Measurements from ENCODE around the gene CHRNA9.
"Not testable (repeated sequence)": the region's sequence is repeated elsewhere in the genome, so short reads cannot be mapped to it uniquely, and the experiment has no call there.

Gene CHRNA9, protein sequence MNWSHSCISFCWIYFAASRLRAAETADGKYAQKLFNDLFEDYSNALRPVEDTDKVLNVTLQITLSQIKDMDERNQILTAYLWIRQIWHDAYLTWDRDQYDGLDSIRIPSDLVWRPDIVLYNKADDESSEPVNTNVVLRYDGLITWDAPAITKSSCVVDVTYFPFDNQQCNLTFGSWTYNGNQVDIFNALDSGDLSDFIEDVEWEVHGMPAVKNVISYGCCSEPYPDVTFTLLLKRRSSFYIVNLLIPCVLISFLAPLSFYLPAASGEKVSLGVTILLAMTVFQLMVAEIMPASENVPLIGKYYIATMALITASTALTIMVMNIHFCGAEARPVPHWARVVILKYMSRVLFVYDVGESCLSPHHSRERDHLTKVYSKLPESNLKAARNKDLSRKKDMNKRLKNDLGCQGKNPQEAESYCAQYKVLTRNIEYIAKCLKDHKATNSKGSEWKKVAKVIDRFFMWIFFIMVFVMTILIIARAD

DNA sequence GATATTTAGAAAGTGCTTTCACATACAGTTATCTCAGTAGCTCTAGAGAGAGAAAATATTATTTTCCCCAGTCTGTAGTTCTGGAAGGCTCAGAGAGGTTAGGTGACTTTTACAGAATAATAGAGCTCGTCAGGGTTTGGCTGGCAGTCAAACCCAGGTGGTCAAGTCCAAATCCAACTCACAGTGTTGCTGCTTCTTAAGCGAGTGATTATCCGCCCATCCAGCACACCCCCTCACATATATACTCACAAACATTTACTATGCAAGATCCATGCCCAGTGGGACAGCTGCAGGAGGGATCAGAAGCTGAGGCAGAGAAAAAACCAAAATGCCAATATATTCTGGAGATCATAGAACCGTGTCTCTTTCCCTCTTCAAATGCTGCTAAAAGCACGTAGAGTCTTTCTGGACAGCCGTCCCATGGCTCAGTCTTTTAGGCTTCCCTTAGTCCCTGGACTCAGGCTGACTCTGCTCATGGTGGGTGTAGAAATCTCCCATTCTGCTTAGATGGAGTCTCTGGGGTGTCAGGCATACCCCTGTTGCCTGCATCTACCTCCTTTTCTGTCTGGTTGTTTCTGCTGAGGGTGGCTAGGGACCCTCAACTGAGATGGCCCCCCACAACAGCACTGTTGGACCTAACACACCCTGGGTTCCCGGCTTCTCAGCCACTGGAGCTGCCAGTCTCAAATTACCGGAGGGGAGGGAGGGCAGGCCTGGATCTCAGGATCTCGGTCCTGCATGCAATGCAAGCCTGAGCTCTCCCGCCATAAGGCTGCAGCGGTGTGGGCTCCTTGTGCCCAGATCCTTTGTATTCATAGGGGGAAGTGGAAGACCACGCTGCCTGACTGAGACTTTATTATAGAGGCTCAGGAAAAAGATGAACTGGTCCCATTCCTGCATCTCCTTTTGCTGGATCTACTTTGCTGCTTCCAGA lies at the start of gene CHRNA9:
Gene CHRNA9, plus strand, starts transcription at position 743 of the 934 bp plus-strand sequence. Its CDS starts 135 bp downstream, at position 878.
- no peak for DNase-seq (ENCODE audit: low read depth, low spot score)

DNA sequence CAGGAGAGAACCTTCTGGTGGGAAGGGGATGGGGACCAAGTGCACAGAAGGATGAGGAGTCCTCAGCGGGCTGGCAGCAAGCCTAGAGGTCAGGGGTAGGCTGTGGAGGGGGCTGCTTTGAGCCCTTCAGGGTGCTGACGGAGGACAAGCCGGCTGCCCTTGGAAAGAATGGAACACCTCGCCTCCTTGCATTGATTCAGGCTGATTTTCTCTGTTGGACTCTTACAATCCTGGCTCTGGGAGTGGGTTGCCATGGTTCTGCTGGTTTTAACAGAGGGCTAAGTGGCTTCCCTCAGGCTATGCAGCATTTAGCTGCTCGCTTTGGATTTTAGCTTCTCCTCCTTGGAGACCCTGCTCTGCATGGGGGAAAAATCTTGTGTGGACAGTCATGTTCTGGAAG lies 49.4 kb upstream of the CHRNA9 start:
- DNase-seq (ENCODE audit: low read depth, low spot score) = no peak

DNA sequence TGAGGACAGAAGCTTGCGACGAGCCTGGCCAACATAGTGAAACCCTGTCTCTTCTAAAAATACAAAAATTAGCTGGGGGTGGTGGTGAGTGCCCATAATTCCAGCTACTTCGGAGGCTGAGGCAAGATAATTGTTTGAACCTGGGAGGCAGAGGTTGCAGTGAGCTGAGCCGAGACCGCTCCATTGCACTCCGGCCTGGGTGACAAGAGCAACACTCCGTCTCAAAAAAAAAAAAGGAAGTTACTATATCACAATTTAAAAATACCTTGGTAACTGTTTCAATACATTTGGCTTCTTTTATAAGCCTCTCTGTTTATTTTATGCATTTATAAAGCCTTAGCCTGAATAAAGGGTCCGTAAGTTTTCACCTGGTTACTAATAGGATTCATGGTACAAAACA lies 46.6 kb upstream of the CHRNA9 start:
- no peak for DNase-seq (ENCODE audit: low read depth, low spot score)

DNA sequence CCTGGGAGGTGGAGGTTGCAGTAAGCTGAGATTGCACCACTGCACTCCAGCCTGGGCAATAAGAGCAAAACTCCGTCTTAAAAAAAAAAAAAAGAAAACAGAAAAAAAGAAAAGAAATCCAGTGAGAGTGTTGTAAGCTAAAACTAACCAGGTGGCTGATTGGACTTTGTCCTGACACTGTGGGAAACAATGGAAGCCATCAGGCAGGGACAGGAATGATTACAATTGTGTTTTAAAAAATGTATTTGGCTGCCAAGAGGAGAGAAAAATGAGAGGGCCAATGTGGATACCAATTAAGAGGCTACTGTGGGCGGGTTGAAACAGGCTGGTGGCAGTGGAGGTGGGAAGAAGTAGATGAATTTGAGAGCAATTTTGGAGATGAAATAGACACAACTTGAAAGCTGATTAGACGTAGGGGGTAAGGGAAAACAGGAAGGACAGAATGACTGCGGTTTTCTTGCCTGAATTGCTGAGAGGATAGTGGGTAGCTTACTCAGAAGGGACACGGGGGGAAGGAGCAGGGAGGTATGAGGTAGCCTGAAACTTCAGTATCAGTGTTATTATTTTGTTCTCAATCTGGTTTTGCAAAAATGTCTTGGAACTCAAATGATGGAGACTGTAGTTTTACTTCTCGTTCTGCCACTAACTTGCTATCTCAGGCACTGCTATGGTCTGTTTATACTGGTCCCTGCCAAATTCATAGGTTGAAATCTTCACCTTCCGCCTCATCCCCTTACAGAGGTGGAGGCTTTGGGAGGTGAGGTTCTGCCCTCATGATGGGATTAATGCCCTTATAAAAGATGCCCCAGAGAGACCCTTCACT lies 45.6 kb upstream of the CHRNA9 start:
- no peak for DNase-seq (ENCODE audit: low read depth, low spot score)

DNA sequence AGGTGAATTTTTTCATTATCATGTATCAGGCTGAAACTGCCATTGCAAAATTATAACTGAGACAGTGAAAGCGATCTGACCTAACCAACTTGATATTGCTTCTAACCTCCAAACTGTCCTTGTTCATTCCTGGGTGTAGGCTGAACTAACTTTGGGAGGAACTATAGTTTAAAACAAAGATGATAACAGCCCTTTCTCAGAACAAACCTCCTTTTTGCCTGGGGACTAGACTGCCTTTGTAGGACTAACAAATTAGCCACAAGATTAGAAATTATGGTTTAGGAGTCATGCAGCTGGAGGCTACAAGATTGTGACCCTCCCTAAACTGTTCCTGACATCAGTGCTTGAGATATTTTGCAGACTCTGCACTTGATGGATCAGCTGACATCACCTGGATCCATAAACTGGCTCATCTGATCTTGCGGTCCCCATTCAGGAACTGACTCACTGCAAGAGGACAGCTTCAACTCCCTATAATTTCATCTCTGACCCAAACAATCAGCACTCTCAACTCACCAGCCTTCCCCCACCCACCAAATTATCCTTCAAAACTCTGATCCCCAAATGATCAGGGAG lies 44.4 kb upstream of the CHRNA9 start:
- DNase-seq (ENCODE audit: low read depth, low spot score) = not testable (repeated sequence)

DNA sequence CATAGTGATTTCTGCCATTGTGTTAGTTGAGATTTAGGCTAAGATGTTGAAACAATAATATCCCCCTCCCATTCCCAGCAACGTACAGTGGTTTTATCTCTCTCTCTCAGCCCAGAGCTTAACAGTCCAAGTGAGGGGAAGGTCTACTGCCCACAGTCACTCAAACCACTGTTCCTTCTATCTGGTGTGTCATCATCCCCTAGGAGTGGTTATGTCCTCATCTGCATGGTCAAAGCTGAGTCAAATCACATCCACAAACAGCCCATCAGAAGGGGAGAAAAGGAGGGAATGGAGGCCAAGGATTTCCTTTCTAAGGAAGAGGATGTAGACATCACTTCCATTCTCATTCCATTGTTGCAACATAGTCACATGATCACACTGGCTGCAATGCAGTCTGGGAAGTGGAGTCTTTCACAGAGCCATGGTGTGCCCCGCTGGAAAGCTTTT lies 42.8 kb upstream of the CHRNA9 start:
- DNase-seq (ENCODE audit: low read depth, low spot score) = no peak

DNA sequence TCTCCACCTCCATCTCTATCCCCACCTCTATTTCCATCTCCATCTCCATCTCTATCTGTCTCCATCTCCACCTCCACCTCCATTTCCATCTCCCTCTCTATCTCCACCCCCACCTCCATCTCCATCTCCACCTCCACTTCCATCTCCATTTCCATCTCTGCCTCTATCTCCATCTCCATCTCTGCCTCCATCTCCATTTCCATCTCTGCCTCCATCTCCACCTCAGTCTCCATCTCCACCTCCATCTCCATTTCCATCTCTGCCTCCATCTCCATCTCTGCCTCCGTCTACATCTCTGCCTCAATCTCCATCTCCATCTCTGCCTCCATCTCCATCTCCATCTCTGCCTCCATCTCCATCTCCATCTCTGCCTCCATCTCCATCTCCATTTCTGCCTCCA lies 40.8 kb upstream of the CHRNA9 start:
- DNase-seq (ENCODE audit: low read depth, low spot score) = no peak

DNA sequence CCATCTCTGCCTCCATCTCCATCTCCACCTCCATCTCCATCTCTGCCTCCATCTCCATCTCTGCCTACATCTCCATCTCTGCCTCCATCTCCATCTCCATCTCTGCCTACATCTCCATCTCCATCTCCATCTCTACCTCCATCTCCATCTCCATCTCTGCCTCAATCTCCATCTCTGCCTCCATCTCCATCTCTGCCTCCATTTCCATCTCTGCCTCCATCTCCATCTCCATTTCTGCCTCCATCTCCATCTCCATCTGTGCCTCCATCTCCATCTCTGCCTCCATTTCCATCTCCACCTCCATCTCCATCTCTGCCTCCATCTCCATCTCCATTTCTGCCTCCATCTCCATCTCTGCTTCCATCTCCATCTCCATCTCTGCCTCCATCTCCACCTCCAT lies 40.1 kb upstream of the CHRNA9 start:
- not testable (repeated sequence) for DNase-seq (ENCODE audit: low read depth, low spot score)

DNA sequence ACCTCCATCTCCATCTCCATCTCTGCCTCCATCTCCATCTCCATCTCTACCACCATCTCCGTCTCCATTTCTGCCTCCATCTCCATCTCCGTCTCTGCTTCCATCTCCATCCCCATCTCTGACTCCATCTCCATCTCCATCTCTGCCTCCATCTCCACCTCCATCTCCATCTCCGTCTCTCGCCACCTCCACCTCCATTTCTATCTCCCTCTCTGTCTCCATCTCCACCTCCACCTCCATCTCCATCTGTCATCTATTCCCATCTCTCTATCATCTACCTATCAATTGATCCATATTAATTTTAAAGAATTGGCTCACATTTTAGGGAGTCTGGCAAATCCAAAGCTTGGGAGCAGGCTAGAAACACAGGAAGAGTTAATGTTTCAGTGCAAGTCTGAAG lies 39.6 kb upstream of the CHRNA9 start:
- DNase-seq (ENCODE audit: low read depth, low spot score) = no peak

DNA sequence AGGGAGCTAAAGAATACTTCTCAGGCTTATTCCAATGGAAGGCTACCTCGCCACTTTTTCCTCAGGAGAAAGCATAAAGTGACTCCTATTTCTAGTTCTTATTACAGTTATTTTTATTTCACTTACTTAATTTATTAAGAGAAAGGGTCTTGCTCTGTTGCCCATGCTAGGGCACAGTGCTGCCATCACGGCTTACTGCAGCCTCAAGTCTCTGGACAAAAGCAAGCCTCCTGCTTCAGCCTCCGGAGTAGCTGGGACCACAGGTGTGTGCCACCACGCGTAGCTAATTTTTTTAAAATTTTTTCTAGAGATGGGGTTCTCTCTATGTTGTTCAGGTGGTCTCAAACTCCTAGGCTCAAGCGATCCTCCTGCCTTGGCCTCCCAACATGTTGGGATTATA lies 36.0 kb upstream of the CHRNA9 start:
- DNase-seq (ENCODE audit: low read depth, low spot score) = no peak

DNA sequence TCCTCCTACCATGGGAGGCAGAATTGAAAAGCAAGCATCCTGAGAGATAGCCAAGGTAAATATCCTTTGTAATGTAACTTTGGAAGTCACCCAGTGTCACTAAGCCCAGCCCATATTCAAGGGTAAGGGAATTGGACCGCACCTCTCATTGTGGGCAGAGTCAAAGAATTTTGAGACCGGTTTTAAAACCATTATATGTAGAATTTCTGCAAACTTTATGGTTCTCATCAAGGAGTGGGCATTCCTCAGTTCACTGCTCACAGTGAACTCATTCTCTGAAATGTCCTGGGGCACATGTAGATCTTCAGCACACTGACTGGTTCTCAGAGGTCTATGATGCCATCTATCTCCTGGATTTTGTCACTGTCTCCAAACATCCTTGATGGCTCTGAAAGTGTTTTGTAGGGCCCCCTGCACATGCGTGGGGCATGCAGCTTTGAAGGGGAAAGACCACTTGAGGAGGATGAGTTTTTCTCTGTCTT lies 35.3 kb upstream of the CHRNA9 start:
- no peak for DNase-seq (ENCODE audit: low read depth, low spot score)

DNA sequence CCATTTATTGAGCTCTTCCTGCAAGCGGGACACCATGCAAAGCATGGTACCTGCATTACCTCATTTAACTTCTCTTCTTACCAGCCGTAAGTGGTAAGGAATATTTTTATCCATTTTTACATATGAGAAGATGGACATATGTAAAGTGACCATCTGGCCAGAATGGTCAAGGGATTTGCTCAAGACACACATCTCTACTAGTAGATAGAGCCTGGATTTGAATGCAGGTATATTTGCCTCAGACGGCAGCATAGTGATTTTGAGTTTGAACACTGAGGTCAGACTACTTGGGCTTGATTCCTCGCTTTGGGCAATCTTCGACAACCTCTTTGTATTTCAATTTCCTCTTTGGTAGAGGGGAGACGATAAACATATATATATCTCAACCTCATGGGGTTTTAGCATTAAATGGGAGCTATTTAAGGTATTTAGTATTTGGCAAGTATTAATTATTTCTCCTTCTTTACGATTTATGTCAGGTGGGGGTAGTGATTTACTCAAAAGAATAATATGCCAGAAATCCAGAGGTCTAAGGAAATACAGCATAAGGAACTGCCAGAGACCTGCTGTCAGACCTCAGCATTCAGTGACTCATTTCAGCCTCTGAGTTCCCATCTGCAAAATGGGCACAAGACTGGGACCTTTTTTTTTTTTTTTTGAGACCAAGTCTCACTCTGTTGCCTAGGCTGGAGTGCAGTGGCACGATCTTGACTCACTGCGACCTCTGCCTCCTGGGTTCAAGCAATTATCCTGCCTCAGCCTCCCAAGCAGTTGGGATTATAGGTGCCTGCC lies 34.6 kb upstream of the CHRNA9 start:
- DNase-seq (ENCODE audit: low read depth, low spot score) = no peak

DNA sequence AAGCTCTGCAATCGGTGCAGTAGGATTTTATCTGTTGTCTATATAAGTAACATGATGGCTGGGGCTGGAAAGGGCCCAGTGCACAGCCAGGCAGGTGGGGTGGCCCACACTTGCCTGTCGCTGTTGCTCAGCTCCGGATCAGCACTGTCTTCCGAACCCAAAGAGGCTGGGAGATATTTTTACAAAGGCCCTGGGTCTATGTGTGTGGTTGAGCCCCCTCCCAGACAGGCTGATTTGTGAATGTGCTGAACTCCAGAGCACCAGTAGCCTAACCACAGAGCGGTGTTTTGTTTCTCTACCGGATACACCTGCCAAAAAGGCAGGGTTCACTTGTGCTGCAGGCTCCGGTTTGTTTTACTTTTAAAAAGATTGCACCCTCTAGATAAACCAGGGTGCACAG lies 33.5 kb upstream of the CHRNA9 start:
- no peak for DNase-seq (ENCODE audit: low read depth, low spot score)

DNA sequence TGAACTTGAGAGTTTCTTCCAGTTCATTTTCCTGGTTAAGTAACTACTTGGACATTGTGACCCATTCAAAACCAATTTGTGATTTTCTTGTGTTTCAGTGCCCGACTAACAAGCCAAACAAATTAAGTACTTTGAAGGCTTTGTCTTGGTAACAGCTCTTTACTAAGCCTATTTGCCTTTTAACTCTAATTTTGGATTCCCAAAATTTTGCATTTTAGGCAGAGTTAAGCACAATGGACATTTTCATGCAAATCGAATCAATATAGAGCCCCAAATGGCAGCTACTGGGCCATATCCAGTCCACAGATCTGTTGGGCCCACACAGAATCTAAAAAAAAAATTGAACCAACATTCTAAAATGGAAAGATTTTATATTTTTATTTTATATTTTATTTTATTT lies 31.4 kb upstream of the CHRNA9 start:
- no peak for DNase-seq (ENCODE audit: low read depth, low spot score)

DNA sequence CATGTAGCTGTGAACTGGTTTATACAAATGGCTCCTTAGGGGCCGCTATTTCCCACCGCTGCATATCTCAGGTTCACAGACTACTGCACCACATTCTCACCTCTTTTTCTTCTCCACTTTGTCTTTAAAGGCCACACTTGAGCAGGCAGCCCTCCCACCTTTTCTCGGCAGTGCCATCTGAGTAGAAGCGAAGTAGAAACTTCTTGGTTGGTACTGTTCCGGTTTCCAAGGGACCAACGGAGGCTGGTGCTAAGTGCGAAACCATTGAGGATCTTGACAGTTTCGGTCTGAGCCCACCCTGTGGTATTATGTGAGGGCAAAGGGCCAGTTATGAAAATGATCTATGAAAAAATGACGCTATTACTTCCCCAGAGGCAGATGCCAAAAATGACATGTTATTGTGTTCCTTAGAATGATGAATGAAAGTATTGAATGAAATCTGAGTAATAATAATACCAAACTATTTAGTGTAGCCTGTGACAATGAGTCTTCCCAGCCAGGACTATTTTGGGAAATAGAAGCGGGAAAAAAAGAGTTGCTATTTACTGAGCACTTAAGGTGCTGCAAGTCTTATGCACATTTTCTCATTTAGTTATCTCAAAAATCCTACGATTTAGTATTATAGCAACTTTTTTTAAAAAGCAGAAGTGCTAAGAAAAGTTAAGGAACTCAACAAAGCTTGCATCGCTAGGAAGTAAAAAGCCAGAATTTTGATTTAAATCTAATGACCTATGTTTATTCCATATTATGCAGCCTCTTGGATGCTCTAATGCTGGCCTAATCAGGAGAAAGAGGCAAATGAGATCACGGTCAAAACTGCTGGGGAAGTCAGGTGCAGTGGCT lies 29.6 kb upstream of the CHRNA9 start:
- DNase-seq (ENCODE audit: low read depth, low spot score) = no peak

DNA sequence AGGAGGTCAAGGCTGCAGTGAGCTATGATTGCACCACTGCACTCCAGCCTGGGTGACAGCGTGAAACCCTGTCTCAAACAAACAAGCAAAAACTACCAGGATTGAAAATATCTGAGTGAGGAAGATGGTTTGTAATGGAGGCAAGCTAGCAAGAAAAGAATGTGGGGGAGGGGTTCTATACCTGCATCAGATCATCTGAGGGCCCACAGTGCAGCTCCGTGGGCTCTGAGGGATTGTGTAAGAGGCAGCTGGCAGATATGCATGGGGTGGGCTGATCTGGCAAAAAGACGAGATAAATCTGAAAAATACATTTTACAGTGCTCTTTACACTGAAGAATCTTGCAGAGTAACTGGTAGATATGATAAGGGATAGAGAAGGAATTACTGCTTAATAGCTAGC lies 28.9 kb upstream of the CHRNA9 start:
- no peak for DNase-seq (ENCODE audit: low read depth, low spot score)

DNA sequence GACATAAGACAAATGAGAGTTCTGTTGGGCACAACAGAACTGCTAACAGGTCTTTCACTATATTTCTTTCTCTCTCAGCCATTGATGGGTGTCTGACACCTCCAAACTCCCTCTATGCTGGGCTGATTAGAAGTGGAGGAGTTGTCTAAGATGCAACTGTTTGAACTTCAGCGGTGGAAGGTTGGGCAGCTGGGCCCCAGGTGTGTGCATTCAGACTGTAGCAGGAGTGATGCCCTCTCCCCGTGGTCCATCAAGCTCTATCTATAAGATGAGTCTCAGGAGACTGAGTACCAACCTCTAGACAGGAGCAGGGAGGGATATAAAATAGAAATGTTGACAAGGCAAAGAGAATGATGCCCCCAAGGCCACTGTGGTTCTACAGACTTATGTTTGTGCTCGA lies 28.2 kb upstream of the CHRNA9 start:
- no peak for DNase-seq (ENCODE audit: low read depth, low spot score)

DNA sequence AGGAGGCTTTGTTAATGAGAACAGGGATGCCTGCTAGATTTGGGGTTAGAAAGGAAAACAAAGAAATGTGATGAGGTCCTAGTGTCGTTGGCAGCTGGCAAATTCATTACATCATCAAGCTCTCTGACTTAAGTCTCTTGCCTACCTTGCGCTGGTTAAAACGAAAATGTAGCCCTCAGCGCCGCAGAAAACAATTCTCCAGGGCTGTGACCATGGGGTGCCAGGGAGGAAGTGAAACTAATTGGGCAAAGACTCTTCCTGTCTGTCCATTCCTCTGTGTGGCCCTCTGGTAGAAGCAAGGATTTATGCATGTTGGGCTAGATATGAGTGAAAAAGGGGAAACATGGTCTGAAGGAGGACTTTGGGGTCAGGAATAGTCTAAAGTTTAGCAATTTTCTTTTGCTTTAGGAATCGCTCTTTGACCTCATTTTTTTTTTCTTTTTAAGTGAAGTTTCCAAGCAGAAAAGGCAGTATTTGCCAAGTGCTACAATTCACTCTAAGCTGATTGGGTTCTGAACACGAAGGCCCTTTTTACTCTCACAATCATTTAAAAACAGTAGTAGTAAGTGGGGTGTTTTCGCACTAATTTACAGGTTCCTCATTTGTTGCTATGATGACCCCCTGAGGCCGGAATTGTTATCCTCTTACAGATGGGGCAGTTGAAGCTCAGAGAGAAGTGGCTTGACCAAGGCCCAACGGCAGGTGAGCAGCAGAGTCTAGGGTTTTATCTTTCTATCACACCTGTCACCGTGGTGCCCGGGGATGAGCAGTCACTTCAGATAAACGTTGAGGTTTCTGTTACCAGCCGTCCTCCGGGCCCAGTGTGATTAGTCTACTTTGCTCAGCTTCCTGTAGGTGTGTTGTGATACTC lies 27.3 kb upstream of the CHRNA9 start:
- no peak for DNase-seq (ENCODE audit: low read depth, low spot score)

Data from smooth muscle cell of the brain vasculature (primary cell).